ENCODE measurements around the gene TSEN54. TPM values are rescaled to one million over a fixed set of nuclear protein-coding genes. Genes with fewer than 3 reads are reported as not detected.

TSEN54 gene
- polyA plus RNA-seq, 2 donors = 25.1 to 31.5 TPM

DNA sequence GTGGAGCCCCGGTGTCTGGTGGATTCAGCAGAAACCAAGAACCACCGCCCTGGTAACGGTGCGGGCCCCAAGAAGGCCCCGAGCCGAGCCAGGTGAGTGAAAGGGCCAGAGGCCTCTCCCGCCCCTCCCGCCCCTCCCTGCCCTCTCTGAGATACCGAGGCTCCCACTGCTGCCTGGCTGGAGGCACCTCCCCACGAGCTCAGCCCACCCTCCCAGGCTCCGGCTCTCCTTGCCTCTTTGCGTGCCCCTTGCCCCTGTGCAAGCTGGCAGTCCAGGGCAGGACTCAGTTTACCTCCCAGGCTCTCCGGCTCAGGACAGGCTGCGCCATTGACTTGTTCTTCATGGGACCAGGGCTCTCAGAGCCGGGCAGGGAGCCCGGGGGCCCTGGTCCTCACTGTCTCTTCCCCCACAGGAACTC, 57.2 kb downstream of the TSEN54 start:
- H3K9me3 ChIP-seq (ENCODE audit: control insufficient read depth in 2 of 2, insufficient read depth in 1 of 2, low read depth in 1 of 2, low read length in 1 of 2) = no peaks in the 10 kb centered on the region
- H3K27me3 ChIP-seq (ENCODE audit: control insufficient read depth in 1 of 2, insufficient read depth in 2 of 2, low read length in 2 of 2) = no peaks in the 10 kb centered on the region
- no peak overlapping the region for H3K4me3 ChIP-seq (ENCODE audit: low read depth in 1 of 2, low read length in 2 of 2)
- H3K4me1 ChIP-seq (ENCODE audit: control insufficient read depth in 2 of 2, insufficient read depth in 2 of 2, low read length in 1 of 2) = no peaks in the 10 kb centered on the region
- H3K36me3 ChIP-seq (ENCODE audit: control insufficient read depth in 2 of 2, insufficient read depth in 2 of 2, low read length in 1 of 2) = peaks cover 0 to 47% of the 10 kb centered on the region in 2 donors
- 94 to 95% methylated on average over 14 to 16 of the region's 16 CpGs for WGBS, 2 donors
- no peak overlapping the region for H3K27ac ChIP-seq (ENCODE audit: low read depth in 2 of 2, low read length in 1 of 2)

DNA sequence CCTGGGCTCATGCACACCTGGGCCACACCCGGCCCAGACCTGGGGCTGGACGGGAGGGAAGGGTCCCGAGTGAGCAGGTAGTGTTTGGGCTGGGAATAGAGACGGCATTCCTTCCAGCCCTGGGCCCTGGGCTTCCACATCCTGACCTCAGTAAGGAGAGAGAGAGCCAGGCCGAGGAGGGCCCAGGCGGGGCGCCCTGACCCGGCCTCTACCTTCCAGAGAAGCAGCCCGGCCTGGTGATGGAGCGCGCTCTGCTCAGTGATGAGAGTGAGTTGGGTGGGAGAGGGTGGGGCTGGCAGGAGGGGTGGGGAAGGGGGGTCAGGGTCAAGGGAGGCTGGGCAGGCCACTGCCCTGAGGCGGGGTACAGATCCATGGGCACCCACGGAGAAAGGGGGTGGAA, 57.7 kb downstream of the TSEN54 start:
- Histone ChIP-seq H3K27ac (ENCODE audit: low read depth in 2 of 2, low read length in 1 of 2) (no peak overlapping the region), H3K36me3 (ENCODE audit: control insufficient read depth in 2 of 2, insufficient read depth in 2 of 2, low read length in 1 of 2) (peaks cover 0 to 43% of the 10 kb centered on the region in 2 donors), H3K27me3 (ENCODE audit: control insufficient read depth in 1 of 2, insufficient read depth in 2 of 2, low read length in 2 of 2) (no peaks in the 10 kb centered on the region), H3K9me3 (ENCODE audit: control insufficient read depth in 2 of 2, insufficient read depth in 1 of 2, low read depth in 1 of 2, low read length in 1 of 2) (no peaks in the 10 kb centered on the region), H3K4me1 (ENCODE audit: control insufficient read depth in 2 of 2, insufficient read depth in 2 of 2, low read length in 1 of 2) (peaks cover 2 to 3% of the 10 kb centered on the region in 2 donors), H3K4me3 (ENCODE audit: low read depth in 1 of 2, low read length in 2 of 2) (no peak overlapping the region)
- WGBS, 2 donors = 92% methylated on average over 11 to 13 of the region's 13 CpGs

Other genes with a start within 250 kb of the TSEN54 start
- gene MIF4GD, start 245.3 kb upstream of the TSEN54 start, polyA plus RNA-seq = 10 to 100 TPM in 1 of 2 donors, 1 to 10 TPM in 1; 9.3 to 23.3 TPM
- gene SLC25A19, start 227.1 kb upstream of the TSEN54 start, polyA plus RNA-seq = 1 to 10 TPM; 7.8 to 9.3 TPM
- 10 to 100 TPM; 23.2 to 36.6 TPM for gene GRB2, start 110.8 kb upstream of the TSEN54 start, polyA plus RNA-seq
- gene TMEM94, start 59.9 kb upstream of the TSEN54 start, polyA plus RNA-seq = 10 to 100 TPM; 26.4 to 38.9 TPM
- 10 to 100 TPM in 1 of 2 donors, 1 to 10 TPM in 1; 6.3 to 10.5 TPM for gene CASKIN2, start 991 bp upstream of the TSEN54 start, polyA plus RNA-seq
- gene LLGL2, start 9.2 kb downstream of the TSEN54 start, polyA plus RNA-seq = 100 to 1,000 TPM in 1 of 2 donors, 10 to 100 TPM in 1; 71.6 to 139 TPM
- 10 to 100 TPM; 27.8 to 89.5 TPM for gene MYO15B, start 71.3 kb downstream of the TSEN54 start, polyA plus RNA-seq
- gene SMIM5, start 116.9 kb downstream of the TSEN54 start, polyA plus RNA-seq = 10 to 100 TPM; 33.9 to 37.3 TPM
- gene RECQL5, start 150.6 kb downstream of the TSEN54 start, polyA plus RNA-seq = 100 to 1,000 TPM in 1 of 2 donors, 10 to 100 TPM in 1; 46.9 to 136 TPM
- gene SAP30BP, start 150.8 kb downstream of the TSEN54 start, polyA plus RNA-seq = 10 to 100 TPM; 63.4 to 68.4 TPM
- 10 to 100 TPM; 48.4 to 63.2 TPM for gene ITGB4, start 204.9 kb downstream of the TSEN54 start, polyA plus RNA-seq
- 10 to 100 TPM; 27.9 to 29.5 TPM for gene GALK1, start 248.7 kb downstream of the TSEN54 start, polyA plus RNA-seq

Measured in esophagus (tissue), 2 donors.